ENCODE results near the gene JMJD7.

JMJD7 gene

GRCh38 chr15:41832875-41833274, 5.0 kb downstream of the JMJD7 start:
- no peaks in the 10 kb centered on the region for H3K27me3 Mint-ChIP-seq (ENCODE audit: low read depth)
- no peak overlapping the region for H3K4me3 Mint-ChIP-seq
- H3K9me3 Mint-ChIP-seq = no peaks in the 10 kb centered on the region
- no peak overlapping the region for H3K27ac Mint-ChIP-seq
- peaks cover 11% of the 10 kb centered on the region for H3K36me3 Mint-ChIP-seq (ENCODE audit: low read depth)
- peaks cover 14% of the 10 kb centered on the region for H3K4me1 Mint-ChIP-seq
- no peak for TF ChIP-seq CTCF (IDR thresholded peaks at IDR 0.05; ENCODE audit: unreplicated experiment in 3 of 3)

GRCh38 chr15:41834096-41834495, 6.2 kb downstream of the JMJD7 start:
- H3K4me3 Mint-ChIP-seq = no peak overlapping the region
- H3K36me3 Mint-ChIP-seq (ENCODE audit: low read depth) = peaks cover 11% of the 10 kb centered on the region
- H3K4me1 Mint-ChIP-seq = peaks cover 5% of the 10 kb centered on the region
- no peaks in the 10 kb centered on the region for H3K27me3 Mint-ChIP-seq (ENCODE audit: low read depth)
- no peak overlapping the region for H3K27ac Mint-ChIP-seq
- no peaks in the 10 kb centered on the region for H3K9me3 Mint-ChIP-seq
- TF ChIP-seq CTCF (IDR thresholded peaks at IDR 0.05; ENCODE audit: unreplicated experiment in 3 of 3) = no peak

GRCh38 chr15:41836073-41836472, 8.2 kb downstream of the JMJD7 start:
- Mint-ChIP-seq H3K4me1 (peaks cover 4% of the 10 kb centered on the region), H3K9me3 (no peaks in the 10 kb centered on the region), H3K4me3 (no peak overlapping the region), H3K27ac (no peak overlapping the region), H3K27me3 (ENCODE audit: low read depth) (no peaks in the 10 kb centered on the region), H3K36me3 (ENCODE audit: low read depth) (peaks cover 9% of the 10 kb centered on the region)
- TF ChIP-seq CTCF (IDR thresholded peaks at IDR 0.05; ENCODE audit: unreplicated experiment in 3 of 3) = no peak

- Mint-ChIP-seq H3K27ac (no peak overlapping the region), H3K4me3 (no peak overlapping the region), H3K27me3 (ENCODE audit: low read depth) (no peaks in the 10 kb centered on the region), H3K36me3 (ENCODE audit: low read depth) (peaks cover 7% of the 10 kb centered on the region), H3K4me1 (peaks cover 4% of the 10 kb centered on the region), H3K9me3 (no peaks in the 10 kb centered on the region)
- no peak for TF ChIP-seq CTCF (IDR thresholded peaks at IDR 0.05; ENCODE audit: unreplicated experiment in 3 of 3)
These were observed 9.0 kb downstream of the JMJD7 start for GRCh38 chr15:41836713-41837454.

GRCh38 chr15:41838400-41838897, 10.6 kb downstream of the JMJD7 start, which contains the start of gene PLA2G4B:
Gene PLA2G4B, plus strand, starts transcription at chr15:41838847. Its CDS starts 67 bp downstream, at chr15:41838914.
- H3K4me3 Mint-ChIP-seq = no peak within 1 kb of the TSS
- H3K4me1 Mint-ChIP-seq = peaks cover 4% of the 10 kb centered on the region
- no peaks in the 10 kb centered on the region for H3K9me3 Mint-ChIP-seq
- TF ChIP-seq CTCF (IDR thresholded peaks at IDR 0.05; ENCODE audit: unreplicated experiment in 3 of 3) = no peak
- H3K36me3 Mint-ChIP-seq (ENCODE audit: low read depth) = peaks cover 10% of the 10 kb centered on the region
- H3K27ac Mint-ChIP-seq = no peak within 1 kb of the TSS
- H3K27me3 Mint-ChIP-seq (ENCODE audit: low read depth) = no peaks in the 10 kb centered on the region

All from nephron (organoid).